ENCODE data around the gene HTRA3. TPM values are rescaled to one million over a fixed set of nuclear protein-coding genes. Genes with fewer than 3 reads are reported as not detected.

HTRA3 gene
- total RNA-seq, 2 donors from 2014 or later = 3.2 to 4.6 TPM

DNA sequence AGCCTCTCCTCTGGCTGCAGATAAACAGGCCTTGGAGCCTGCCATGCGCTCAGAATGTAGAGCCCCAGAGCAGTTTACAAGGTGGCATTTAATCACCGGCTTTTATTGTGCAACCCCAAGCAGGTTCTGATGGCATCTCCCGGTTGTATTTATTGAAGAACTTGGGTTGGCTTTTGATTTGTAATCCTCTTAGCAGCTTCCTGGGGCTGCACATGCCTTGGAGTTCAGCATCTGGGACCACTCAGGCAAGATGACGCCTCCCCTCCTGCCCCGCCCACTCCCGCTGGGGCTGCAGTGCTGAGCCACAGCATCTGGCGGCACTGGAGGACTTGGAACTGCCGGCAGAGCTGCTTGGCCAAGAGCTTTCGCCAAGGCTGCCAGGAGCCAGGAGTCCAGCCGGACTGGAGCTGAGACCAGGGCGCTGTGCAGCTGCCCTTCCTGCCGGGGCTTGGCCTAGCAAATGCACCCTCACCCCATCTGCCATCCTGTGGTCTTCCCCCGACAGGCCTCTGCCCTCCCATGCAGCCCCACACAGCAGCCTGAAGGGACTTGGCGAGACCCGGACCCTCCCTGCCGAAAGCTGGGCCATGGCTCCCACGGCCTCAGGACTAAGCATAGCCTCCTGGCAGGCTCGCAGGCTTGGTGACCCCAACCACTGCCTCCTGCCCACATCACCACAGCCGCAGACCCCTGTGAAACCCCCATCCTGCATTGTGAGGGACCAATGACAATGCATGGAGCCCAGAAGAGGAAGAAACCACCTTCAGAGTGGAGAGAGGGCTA, 5.4 kb downstream of the HTRA3 start:
- DNase-seq = peak; percentile 72
- H3K9me3 Mint-ChIP-seq = no peaks in the 10 kb centered on the region

GRCh38 chr4:8275548-8275910, 6.0 kb downstream of the HTRA3 start:
- no peak overlapping the region for H3K27ac ChIP-seq (ENCODE audit: low read depth, low read length)
- TF ChIP-seq, protein P1, sequence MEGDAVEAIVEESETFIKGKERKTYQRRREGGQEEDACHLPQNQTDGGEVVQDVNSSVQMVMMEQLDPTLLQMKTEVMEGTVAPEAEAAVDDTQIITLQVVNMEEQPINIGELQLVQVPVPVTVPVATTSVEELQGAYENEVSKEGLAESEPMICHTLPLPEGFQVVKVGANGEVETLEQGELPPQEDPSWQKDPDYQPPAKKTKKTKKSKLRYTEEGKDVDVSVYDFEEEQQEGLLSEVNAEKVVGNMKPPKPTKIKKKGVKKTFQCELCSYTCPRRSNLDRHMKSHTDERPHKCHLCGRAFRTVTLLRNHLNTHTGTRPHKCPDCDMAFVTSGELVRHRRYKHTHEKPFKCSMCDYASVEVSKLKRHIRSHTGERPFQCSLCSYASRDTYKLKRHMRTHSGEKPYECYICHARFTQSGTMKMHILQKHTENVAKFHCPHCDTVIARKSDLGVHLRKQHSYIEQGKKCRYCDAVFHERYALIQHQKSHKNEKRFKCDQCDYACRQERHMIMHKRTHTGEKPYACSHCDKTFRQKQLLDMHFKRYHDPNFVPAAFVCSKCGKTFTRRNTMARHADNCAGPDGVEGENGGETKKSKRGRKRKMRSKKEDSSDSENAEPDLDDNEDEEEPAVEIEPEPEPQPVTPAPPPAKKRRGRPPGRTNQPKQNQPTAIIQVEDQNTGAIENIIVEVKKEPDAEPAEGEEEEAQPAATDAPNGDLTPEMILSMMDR (conservative IDR thresholded peaks at IDR 0.05) = no peak
- no peak overlapping the region for H3K9ac ChIP-seq (ENCODE audit: extremely low read depth, low read length, poor library complexity, severe bottlenecking)
- DNase-seq = no peak
- H3K4me1 Mint-ChIP-seq = no peaks in the 10 kb centered on the region
- H3K36me3 Mint-ChIP-seq (ENCODE audit: low read depth) = no peaks in the 10 kb centered on the region
- no peaks in the 10 kb centered on the region for H3K36me3 ChIP-seq (ENCODE audit: control insufficient read depth, insufficient read depth, low read length)
- H3K9me3 Mint-ChIP-seq = no peaks in the 10 kb centered on the region
- no peaks in the 10 kb centered on the region for H3K9me3 ChIP-seq (ENCODE audit: control insufficient read depth, low read length)
- no peaks in the 10 kb centered on the region for H3K4me1 ChIP-seq (ENCODE audit: control insufficient read depth, insufficient read depth, low read length)
- no peak overlapping the region for H3K4me3 Mint-ChIP-seq
- H3K27me3 ChIP-seq (ENCODE audit: control insufficient read depth, insufficient read depth, low read length, poor library complexity, severe bottlenecking) = peaks cover 15% of the 10 kb centered on the region
- H3K4me3 ChIP-seq (ENCODE audit: low read length) = no peak overlapping the region
- 91 to 93% methylated on average over 1 to 4 of the region's 4 CpGs for WGBS, 2 experiments (ENCODE audit: insufficient coverage in 1 of 2, insufficient read length in 1 of 2)
- H3K27me3 Mint-ChIP-seq (ENCODE audit: insufficient read depth) = peaks cover 17% of the 10 kb centered on the region
- no peak overlapping the region for H3K27ac Mint-ChIP-seq

More for the DNA sequence above, 5.4 kb downstream of the HTRA3 start:
- Mint-ChIP-seq H3K27ac (no peak overlapping the region), H3K36me3 (ENCODE audit: low read depth) (no peaks in the 10 kb centered on the region), H3K4me3 (no peak overlapping the region), H3K4me1 (no peaks in the 10 kb centered on the region), H3K27me3 (ENCODE audit: insufficient read depth) (peaks cover 23% of the 10 kb centered on the region)
- peaks cover 20% of the 10 kb centered on the region for H3K27me3 ChIP-seq (ENCODE audit: control insufficient read depth, insufficient read depth, low read length, poor library complexity, severe bottlenecking)
- no peak overlapping the region for H3K4me3 ChIP-seq (ENCODE audit: low read length)
- no peaks in the 10 kb centered on the region for H3K36me3 ChIP-seq (ENCODE audit: control insufficient read depth, insufficient read depth, low read length)
- WGBS, 2 experiments (ENCODE audit: insufficient coverage in 1 of 2, insufficient read length in 1 of 2) = 72 to 83% methylated on average over 9 to 19 of the region's 19 CpGs
- no peak overlapping the region for H3K27ac ChIP-seq (ENCODE audit: low read depth, low read length)
- H3K9ac ChIP-seq (ENCODE audit: extremely low read depth, low read length, poor library complexity, severe bottlenecking) = no peak overlapping the region
- TF ChIP-seq, protein P1 (conservative IDR thresholded peaks at IDR 0.05) = no peak
- no peaks in the 10 kb centered on the region for H3K4me1 ChIP-seq (ENCODE audit: control insufficient read depth, insufficient read depth, low read length)
- H3K9me3 ChIP-seq (ENCODE audit: control insufficient read depth, low read length) = no peaks in the 10 kb centered on the region

DNA sequence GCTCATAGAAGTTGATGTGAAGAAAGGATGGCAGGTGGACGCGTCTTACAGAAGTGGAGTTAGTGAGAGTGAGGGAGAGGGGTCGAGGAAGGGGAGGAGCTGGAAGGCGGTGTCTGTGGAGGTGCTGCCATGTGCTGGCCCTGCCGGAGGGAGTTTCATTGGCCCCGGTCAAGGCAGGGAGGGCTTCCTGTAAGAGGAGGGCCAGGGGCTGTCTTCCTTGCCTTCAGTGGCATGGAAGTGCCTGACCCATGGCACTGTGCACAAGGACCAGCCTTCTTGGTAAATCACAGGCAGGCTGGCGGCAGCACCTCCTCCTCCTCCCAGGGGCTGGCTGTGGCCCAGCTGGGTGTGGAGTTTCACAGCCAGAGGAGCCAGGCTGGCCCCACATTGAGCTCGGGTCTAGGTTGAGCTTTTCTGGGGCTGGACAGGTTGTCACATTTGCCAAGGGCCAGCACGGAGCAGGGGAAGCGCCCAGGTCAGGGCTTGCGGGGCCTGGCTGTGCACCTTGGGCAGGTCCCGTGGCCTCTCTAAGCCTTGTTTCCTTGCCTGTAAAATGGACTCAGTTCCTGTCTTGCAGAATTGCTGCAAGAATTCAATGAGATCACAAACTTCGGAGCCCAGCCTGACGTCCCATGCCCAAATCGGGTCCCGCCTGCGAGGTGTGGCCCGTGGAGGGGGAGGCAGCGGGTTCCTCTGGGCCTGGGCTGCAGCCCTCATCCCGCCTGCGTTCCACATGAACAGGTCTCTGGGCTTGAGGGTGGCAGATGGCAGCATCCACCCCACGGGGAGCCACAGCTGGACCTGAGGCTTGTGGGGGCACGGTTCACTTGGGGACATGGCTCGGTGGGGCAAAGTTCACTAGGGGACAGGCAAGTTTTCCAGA, 7.0 kb downstream of the HTRA3 start:
- WGBS, 2 experiments (ENCODE audit: insufficient coverage in 1 of 2, insufficient read length in 1 of 2) = 80 to 82% methylated on average over 18 to 24 of the region's 24 CpGs
- Mint-ChIP-seq H3K27ac (no peak overlapping the region), H3K4me1 (no peaks in the 10 kb centered on the region), H3K4me3 (no peak overlapping the region), H3K36me3 (ENCODE audit: low read depth) (no peaks in the 10 kb centered on the region), H3K27me3 (ENCODE audit: insufficient read depth) (peaks cover 7% of the 10 kb centered on the region), H3K9me3 (no peaks in the 10 kb centered on the region)
- H3K9ac ChIP-seq (ENCODE audit: extremely low read depth, low read length, poor library complexity, severe bottlenecking) = no peak overlapping the region
- H3K36me3 ChIP-seq (ENCODE audit: control insufficient read depth, insufficient read depth, low read length) = no peaks in the 10 kb centered on the region
- H3K4me3 ChIP-seq (ENCODE audit: low read length) = no peak overlapping the region
- no peak for DNase-seq
- no peak overlapping the region for H3K27ac ChIP-seq (ENCODE audit: low read depth, low read length)
- H3K27me3 ChIP-seq (ENCODE audit: control insufficient read depth, insufficient read depth, low read length, poor library complexity, severe bottlenecking) = peaks cover 4% of the 10 kb centered on the region
- no peaks in the 10 kb centered on the region for H3K9me3 ChIP-seq (ENCODE audit: control insufficient read depth, low read length)
- no peaks in the 10 kb centered on the region for H3K4me1 ChIP-seq (ENCODE audit: control insufficient read depth, insufficient read depth, low read length)
- TF ChIP-seq, protein P1 (conservative IDR thresholded peaks at IDR 0.05) = no peak
